Measurements from ENCODE around the gene TBC1D22A. TPM values are rescaled to one million over a fixed set of nuclear protein-coding genes. Genes with fewer than 3 reads are reported as not detected.

The TBC1D22A gene
- total and polyA plus RNA-seq, 8 donors, result 13.3 to 53.1 (median 21.5) TPM

GRCh38 chr22:47063071-47063509 lies 300.6 kb downstream of the TBC1D22A start:
- H3K27ac ChIP-seq, result no peak overlapping the region

GRCh38 chr22:47063606-47064005 lies 301.2 kb downstream of the TBC1D22A start:
- H3K4me3 ChIP-seq, result no peak overlapping the region
- H3K27me3 ChIP-seq, result no peaks in the 10 kb centered on the region
- no peak overlapping the region for H3K27ac ChIP-seq
- no peak for TF ChIP-seq POLR2AphosphoS5 (IDR thresholded peaks at IDR 0.05)
- TF ChIP-seq POLR2A (IDR thresholded peaks at IDR 0.05), result no peak
- TF ChIP-seq EP300 (IDR thresholded peaks at IDR 0.05), result no peak
- TF ChIP-seq, protein P1, sequence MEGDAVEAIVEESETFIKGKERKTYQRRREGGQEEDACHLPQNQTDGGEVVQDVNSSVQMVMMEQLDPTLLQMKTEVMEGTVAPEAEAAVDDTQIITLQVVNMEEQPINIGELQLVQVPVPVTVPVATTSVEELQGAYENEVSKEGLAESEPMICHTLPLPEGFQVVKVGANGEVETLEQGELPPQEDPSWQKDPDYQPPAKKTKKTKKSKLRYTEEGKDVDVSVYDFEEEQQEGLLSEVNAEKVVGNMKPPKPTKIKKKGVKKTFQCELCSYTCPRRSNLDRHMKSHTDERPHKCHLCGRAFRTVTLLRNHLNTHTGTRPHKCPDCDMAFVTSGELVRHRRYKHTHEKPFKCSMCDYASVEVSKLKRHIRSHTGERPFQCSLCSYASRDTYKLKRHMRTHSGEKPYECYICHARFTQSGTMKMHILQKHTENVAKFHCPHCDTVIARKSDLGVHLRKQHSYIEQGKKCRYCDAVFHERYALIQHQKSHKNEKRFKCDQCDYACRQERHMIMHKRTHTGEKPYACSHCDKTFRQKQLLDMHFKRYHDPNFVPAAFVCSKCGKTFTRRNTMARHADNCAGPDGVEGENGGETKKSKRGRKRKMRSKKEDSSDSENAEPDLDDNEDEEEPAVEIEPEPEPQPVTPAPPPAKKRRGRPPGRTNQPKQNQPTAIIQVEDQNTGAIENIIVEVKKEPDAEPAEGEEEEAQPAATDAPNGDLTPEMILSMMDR (IDR thresholded peaks at IDR 0.05), result no peak
- peak in 1 of 2 donors; percentile 3 for DNase-seq
- H3K36me3 ChIP-seq, result peaks cover 0 to 65% (median 54%) of the 10 kb centered on the region in 4 donors
- intact Hi-C loops (cut with DNase I; ENCODE audit: low total_unique reads), result no loop called here
- H3K9me3 ChIP-seq, result no peaks in the 10 kb centered on the region
- no peaks in the 10 kb centered on the region for H3K4me1 ChIP-seq
- WGBS, 5 donors, result 75 to 99% (median 96%) methylated on average over 8 to 10 of the region's 10 CpGs

More at GRCh38 chr22:47063071-47063509, 300.6 kb downstream of the TBC1D22A start:
- intact Hi-C loops (cut with DNase I; ENCODE audit: low total_unique reads), result no loop called here
- H3K4me3 ChIP-seq, result no peak overlapping the region
- TF ChIP-seq POLR2AphosphoS5 (IDR thresholded peaks at IDR 0.05) (no peak), POLR2A (IDR thresholded peaks at IDR 0.05) (no peak)
- TF ChIP-seq, protein P1 (IDR thresholded peaks at IDR 0.05), result no peak
- peak in 1 of 2 donors; percentile 14 for DNase-seq
- WGBS, 5 donors, result 88 to 97% (median 92%) methylated on average over 10 to 14 of the region's 14 CpGs
- H3K4me1 ChIP-seq, result no peaks in the 10 kb centered on the region
- H3K36me3 ChIP-seq, result peaks cover 0 to 67% (median 55%) of the 10 kb centered on the region in 4 donors
- H3K9me3 ChIP-seq, result no peaks in the 10 kb centered on the region
- no peaks in the 10 kb centered on the region for H3K27me3 ChIP-seq

- Histone ChIP-seq H3K9me3 (no peaks in the 10 kb centered on the region), H3K4me3 (no peak overlapping the region), H3K36me3 (peaks cover 0 to 61% (median 50%) of the 10 kb centered on the region in 4 donors), H3K27ac (no peak overlapping the region), H3K27me3 (no peaks in the 10 kb centered on the region), H3K4me1 (no peaks in the 10 kb centered on the region)
- peak in 1 of 2 donors; percentile 24 for DNase-seq
- TF ChIP-seq, protein P1 (IDR thresholded peaks at IDR 0.05), result no peak
- TF ChIP-seq EP300 (IDR thresholded peaks at IDR 0.05) (no peak), POLR2A (IDR thresholded peaks at IDR 0.05) (no peak), POLR2AphosphoS5 (IDR thresholded peaks at IDR 0.05) (no peak)
- WGBS, 5 donors, result 74 to 96% (median 87%) methylated on average over 5 to 19 of the region's 19 CpGs
- intact Hi-C loops (cut with DNase I; ENCODE audit: low total_unique reads), result no loop called here
Observed at GRCh38 chr22:47064016-47064415, 301.6 kb downstream of the TBC1D22A start.

GRCh38 chr22:47064416-47064815 lies 302.0 kb downstream of the TBC1D22A start:
- Histone ChIP-seq H3K27me3 (no peaks in the 10 kb centered on the region), H3K4me1 (no peaks in the 10 kb centered on the region), H3K4me3 (no peak overlapping the region), H3K27ac (no peak overlapping the region), H3K36me3 (peaks cover 0 to 57% (median 47%) of the 10 kb centered on the region in 4 donors), H3K9me3 (no peaks in the 10 kb centered on the region)
- no peak for DNase-seq
- intact Hi-C loops (cut with DNase I; ENCODE audit: low total_unique reads), result no loop called here
- WGBS, 5 donors, result 70 to 92% (median 75%) methylated on average over 10 of the region's 10 CpGs
- TF ChIP-seq POLR2A (IDR thresholded peaks at IDR 0.05) (no peak), POLR2AphosphoS5 (IDR thresholded peaks at IDR 0.05) (no peak), EP300 (IDR thresholded peaks at IDR 0.05) (no peak)
- TF ChIP-seq, protein P1 (IDR thresholded peaks at IDR 0.05), result no peak
